BJ (cell line): ENCODE measurements around the gene ANTKMT. TPM values are rescaled to one million over a fixed set of nuclear protein-coding genes. Genes with fewer than 3 reads are reported as not detected.

Experiments used
- CTCF ChIA-PET: fragments of 350-600 bp; formaldehyde crosslinking; extraction: SDS; loops from one replicate; lab custom pipeline; 2021; ENCODE audit warnings: antibody characterized with exemption, inconsistent platforms; lab: Yijun Ruan, JAX
- POLR2A ChIA-PET: fragments of 300-600 bp; sonication (Branson Sonifier 250); formaldehyde crosslinking; extraction: SDS; loops from one replicate; lab custom pipeline; 2021; ENCODE audit warnings: antibody characterized with exemption; lab: Charles Lee
- DNase-seq: peaks from one replicate; pipeline ENCODE4 v3.0.0-alpha.2; 2011; ENCODE audit warnings: low read depth
- H3K27me3 ChIP-seq: 2 replicates; pipeline ENCODE4 v1.6.0; 2011; ENCODE audit warnings: low read length; ENCODE audit not compliant: control insufficient read depth, insufficient read depth
- H3K36me3 ChIP-seq: 2 replicates; pipeline ENCODE4 v1.5.1; 2011; ENCODE audit warnings: low read length; ENCODE audit not compliant: control insufficient read depth, insufficient read depth
- H3K4me3 ChIP-seq: 2 replicates; pipeline ENCODE4 v1.5.1; 2011; ENCODE audit warnings: low read depth, mild to moderate bottlenecking, control low read depth, low read length
- polyA plus RNA-seq: library from polyadenylated mRNA; depleted of rRNA; stranded (reverse); fragments of >200 nt; gene quantifications from 2 replicates; pipeline ENCODE4 v1.2.3, GENCODE V29; 2011
- TF ChIP-seq, protein P1 (sequence below): IDR thresholded peaks from 2 replicates; pipeline ENCODE4 v1.5.1; 2011; ENCODE audit warnings: low read depth, mild to moderate bottlenecking, control low read depth, inconsistent platforms, low read length, moderate library complexity; ENCODE audit not compliant: insufficient read depth

ANTKMT gene
- polyA plus RNA-seq, 1 experiment: 10.7 TPM

DNA sequence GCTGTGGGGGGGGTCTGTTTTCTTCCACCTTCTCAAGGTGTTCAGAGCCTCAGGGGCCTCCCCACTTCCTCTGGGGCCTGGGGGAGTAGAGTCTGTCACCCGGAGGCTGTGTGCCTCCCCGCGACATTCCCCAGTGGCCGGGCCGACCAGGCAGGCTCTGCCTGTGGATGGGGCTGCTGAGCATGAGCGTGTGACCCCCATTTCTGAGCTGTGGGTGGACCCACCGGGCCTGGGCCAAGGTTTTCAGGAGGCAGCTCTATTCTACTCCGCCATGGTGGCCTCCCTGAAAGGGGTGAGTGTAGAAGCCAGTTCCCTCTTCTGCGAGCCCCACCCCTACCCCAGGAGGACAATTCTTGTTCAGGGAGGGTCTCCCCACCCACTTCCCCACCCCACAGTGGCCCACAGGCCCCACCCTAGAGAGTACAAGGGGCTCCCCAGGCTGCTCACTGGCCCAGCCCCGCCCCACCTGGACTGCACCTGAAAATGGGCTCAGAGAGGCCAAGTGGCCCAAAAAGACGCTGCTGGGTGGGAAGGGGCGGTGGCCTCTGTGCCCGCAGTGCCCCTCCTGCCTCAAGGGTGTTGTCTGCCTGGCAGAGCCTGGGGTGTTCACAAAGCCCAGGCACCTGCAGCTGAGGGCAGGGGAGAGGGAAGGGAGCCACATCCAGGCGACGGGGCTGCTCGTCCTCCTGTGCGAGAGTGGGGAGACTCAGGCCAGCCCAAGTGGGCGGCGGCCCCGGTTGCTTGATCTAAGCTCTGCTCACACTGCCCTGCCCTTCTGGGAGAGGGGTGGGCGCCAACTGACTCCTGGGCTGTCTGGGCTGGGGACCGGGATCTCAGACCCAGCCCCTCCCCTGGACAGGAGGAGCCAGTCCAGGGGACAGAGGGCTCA is 40.9 kb downstream of the ANTKMT start:
- Histone ChIP-seq H3K27me3 (no peaks in the 10 kb centered on the region), H3K4me3 (no peak overlapping the region), H3K36me3 (no peaks in the 10 kb centered on the region)
- DNase-seq: no peak
- TF ChIP-seq, protein P1, sequence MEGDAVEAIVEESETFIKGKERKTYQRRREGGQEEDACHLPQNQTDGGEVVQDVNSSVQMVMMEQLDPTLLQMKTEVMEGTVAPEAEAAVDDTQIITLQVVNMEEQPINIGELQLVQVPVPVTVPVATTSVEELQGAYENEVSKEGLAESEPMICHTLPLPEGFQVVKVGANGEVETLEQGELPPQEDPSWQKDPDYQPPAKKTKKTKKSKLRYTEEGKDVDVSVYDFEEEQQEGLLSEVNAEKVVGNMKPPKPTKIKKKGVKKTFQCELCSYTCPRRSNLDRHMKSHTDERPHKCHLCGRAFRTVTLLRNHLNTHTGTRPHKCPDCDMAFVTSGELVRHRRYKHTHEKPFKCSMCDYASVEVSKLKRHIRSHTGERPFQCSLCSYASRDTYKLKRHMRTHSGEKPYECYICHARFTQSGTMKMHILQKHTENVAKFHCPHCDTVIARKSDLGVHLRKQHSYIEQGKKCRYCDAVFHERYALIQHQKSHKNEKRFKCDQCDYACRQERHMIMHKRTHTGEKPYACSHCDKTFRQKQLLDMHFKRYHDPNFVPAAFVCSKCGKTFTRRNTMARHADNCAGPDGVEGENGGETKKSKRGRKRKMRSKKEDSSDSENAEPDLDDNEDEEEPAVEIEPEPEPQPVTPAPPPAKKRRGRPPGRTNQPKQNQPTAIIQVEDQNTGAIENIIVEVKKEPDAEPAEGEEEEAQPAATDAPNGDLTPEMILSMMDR: no peak
- ChIA-PET POLR2A (interaction anchor here (0.6 kb wide), 1 partner anchor 13 kb away, joined by 3 read pairs; no protein-coding TSS in a partner anchor), CTCF (interaction anchor here (1.2 to 1.5 kb wide), 4 partner anchors 11 to 50 kb away, joined by 3 to 5 read pairs (median 4); no protein-coding TSS in a partner anchor)

DNA sequence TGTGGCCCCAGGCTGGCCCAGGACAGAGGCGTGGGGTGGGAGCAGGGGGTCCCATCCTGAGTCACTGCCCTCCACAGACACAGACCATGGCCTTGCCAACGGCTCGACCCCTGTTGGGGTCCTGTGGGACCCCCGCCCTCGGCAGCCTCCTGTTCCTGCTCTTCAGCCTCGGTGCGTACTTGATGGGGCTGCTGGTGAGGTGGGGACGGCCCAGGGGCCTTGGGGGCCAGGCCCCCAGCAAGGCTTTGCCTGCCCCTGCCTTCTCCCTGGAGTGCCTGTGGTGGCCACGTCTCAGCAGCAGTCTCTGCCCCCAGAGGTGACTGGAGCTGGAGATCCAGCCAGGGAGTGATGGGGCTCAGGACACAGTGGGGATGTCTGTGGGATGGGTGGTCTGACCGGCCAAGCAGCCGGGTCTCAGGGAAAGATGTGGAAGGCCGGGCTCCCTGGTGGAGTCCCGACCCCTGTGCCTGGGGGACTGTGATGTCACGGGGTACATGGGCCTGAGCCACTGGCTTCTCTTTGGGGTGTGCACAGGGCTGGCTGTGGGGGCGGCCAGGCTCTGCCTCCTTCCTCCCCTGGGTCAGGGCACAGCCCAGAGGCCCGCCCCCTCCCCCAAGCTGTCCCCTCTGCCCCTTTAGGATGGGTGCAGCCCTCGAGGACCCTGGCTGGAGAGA is 41.8 kb downstream of the ANTKMT start:
- TF ChIP-seq, protein P1: no peak
- Histone ChIP-seq H3K4me3 (no peak overlapping the region), H3K27me3 (no peaks in the 10 kb centered on the region), H3K36me3 (no peaks in the 10 kb centered on the region)
- POLR2A ChIA-PET: no interaction called here
- no peak for DNase-seq
- CTCF ChIA-PET: interaction anchor here (1.2 to 1.5 kb wide), 2 partner anchors 22 to 51 kb away, joined by 3 to 4 read pairs; no protein-coding TSS in a partner anchor

DNA sequence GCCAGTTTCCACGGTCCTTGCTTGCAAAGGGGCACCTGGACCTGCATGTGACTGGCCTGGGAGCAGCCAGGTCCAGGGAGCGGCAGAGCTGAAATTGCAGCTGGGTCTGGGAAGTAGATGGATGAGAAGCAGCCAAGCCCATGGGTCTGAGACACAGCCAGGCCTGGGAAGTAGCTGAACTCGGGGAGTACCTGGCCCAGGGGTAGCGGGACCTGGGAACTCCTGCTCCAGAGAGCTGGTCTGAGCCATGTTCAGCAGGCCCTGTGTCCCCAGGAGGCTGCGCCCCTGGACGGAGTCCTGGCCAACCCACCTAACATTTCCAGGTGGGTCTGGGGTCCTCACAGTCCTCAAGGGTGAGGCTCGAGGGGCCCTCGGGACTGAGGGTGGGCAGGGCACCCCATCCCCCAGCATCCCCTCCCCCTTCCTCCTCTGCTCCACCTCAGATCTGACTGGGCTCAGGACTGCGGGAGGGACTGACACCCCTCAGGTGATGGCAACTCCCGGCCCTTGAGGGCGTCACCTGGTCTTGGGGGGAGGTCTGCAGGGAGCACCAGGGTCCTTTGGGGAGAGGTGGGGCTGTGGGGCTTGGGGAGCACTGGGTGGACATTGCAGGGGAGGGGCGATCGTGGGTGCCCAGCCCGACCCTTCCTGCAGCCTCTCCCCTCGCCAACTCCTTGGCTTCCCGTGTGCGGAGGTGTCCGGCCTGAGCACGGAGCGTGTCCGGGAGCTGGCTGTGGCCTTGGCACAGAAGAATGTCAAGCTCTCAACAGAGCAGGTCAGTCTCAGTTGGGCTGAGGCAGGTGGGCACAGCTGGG is 42.6 kb downstream of the ANTKMT start:
- TF ChIP-seq, protein P1: no peak
- ChIA-PET CTCF (no interaction called here), POLR2A (no interaction called here)
- Histone ChIP-seq H3K36me3 (no peaks in the 10 kb centered on the region), H3K27me3 (no peaks in the 10 kb centered on the region), H3K4me3 (no peak overlapping the region)
- DNase-seq: no peak

DNA sequence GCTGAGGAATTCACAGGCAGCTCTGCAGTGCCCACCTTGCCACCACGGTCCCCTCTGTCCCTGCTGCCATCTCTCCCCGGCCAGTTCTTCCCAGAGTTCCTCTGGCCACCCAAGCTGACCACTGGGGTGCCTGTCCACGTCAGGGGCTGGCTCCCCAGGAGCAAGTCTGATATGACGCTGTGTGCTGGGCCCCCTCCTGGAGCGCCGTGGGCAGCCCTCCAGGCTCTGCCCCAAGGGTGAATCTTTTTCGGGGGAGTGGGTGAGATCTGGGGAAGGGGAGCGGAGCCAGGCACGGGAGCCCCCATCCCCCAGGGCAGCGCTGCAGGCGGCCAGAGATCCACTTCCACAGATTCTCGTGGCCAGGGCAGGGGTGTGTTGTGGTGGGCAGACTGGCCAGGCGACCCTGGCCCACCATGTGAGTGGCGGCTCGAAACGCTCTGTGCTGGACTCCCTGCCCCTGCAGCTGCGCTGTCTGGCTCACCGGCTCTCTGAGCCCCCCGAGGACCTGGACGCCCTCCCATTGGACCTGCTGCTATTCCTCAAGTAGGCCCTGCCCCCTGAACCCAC is 43.3 kb downstream of the ANTKMT start:
- Histone ChIP-seq H3K4me3 (no peak overlapping the region), H3K27me3 (no peaks in the 10 kb centered on the region), H3K36me3 (no peaks in the 10 kb centered on the region)
- ChIA-PET POLR2A (no interaction called here), CTCF (no interaction called here)
- no peak for DNase-seq
- TF ChIP-seq, protein P1: no peak
